RWPE1 (cell line): ENCODE results near the gene TRPC4.

Source experiments
- CTCF ChIA-PET: fragments of 350-600 bp; sonication (Branson Sonifier 250); formaldehyde crosslinking; extraction: SDS; loops from one replicate; lab custom pipeline; 2021; lab: Yijun Ruan, JAX
- POLR2A ChIA-PET: fragments of 400-600 bp; formaldehyde crosslinking; extraction: SDS; loops from one replicate; lab custom pipeline; 2020; ENCODE audit warnings: antibody characterized with exemption; ENCODE audit not compliant: low non-redundant PET; lab: Yijun Ruan, JAX
- DNase-seq: peaks from one replicate; pipeline ENCODE4 v3.0.0; 2012; ENCODE audit warnings: low spot score
- H3K27ac ChIP-seq: fragments of 450-650 bp; 2 replicates; pipeline ENCODE4 v1.5.1; 2017
- CTCF ChIP-seq: fragments of 450-650 bp; conservative IDR thresholded peaks from 2 replicates; pipeline ENCODE4 v1.5.1; 2017; ENCODE audit warnings: low read depth, mild to moderate bottlenecking

TRPC4 gene

DNA sequence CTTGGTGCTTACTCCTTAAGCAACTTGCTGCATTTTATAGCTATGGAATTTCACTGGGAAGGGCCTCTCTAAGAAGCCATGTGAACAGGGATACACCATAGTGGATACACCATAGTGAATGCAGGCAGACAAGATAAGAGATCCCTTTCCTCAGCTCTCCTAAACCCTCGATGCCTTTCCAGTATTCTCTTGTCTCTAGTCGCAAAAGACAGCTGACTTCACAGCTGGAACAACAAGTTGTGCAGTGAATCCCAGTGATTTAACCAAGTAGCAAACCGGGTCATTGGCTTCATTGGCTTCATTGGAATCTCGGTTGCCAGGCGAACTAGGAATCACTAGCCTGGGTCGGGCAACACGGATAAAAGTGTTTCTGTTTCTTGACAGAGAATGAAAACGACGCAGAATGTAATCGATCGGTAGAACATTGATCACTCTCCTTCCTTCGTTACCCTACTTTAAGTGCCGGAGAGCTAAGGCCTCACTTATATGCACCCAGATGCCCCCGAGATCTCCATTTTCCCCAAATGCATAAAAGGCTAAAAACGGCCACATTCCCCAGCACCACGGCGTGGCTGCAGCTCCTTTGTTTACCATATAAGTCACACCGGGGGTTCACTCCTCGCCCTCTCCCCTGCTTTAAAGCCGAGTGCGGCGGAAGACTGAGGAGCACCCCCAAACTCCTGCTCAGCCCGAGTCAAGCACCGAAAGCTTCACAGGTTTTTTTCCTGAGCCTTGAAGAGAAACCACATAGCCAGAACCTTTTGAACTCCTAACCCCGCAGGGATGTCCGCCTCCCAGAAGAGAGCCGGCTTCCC is 674 bp downstream of the TRPC4 start:
- ChIA-PET CTCF (interaction anchor here (1.3 to 2.2 kb wide), 3 partner anchors 178 to 482 kb away, joined by 3 to 8 read pairs (median 7); no protein-coding TSS in a partner anchor), POLR2A (no interaction called here)
- TF ChIP-seq CTCF: no peak
- no peak for DNase-seq
- H3K27ac ChIP-seq: no peak overlapping the region

DNA sequence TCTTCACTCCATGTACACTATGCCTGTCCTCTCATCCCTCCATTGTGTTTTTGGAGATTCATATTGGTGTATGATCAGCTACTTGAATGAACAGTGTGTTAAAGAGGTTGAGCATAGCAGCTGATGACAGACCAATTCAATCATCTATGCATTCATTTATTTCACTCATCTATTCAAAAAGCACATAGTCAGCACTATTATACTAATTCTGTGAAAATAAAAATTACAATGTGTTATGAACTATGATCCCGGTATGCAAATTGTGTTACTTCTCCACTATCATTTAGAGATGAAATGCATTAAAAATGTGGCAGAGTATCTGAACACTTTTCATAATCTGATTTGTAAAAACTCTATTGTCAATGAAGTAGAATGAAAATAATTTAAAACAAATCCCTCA is 5.9 kb downstream of the TRPC4 start:
- no peak overlapping the region for H3K27ac ChIP-seq
- no peak for TF ChIP-seq CTCF
- CTCF ChIA-PET: no interaction called here
- no peak for DNase-seq
- POLR2A ChIA-PET: no interaction called here

DNA sequence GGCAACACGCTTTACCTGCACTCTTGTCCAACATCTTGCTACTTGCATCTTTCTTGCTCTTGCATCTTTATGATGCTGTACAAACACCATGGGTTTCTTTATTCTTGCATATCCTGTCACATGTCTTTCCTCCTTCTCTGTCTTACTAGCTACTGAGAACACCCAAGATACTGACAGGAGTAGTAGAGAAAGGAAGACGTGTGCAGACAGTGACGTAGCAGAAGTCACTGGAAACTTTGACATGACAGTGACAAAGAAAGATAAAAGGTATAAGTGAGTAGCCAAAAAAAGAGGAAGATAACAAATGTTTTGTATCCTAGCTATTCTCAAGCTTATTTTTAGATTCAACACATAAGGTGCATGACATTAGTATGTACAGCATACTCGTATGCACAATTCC is 34.2 kb downstream of the TRPC4 start:
- DNase-seq: no peak
- ChIA-PET CTCF (interaction anchor here (0.7 kb wide), 2 partner anchors 161 to 258 kb away, joined by 3 read pairs; no protein-coding TSS in a partner anchor), POLR2A (no interaction called here)
- no peak overlapping the region for H3K27ac ChIP-seq
- TF ChIP-seq CTCF: no peak

DNA sequence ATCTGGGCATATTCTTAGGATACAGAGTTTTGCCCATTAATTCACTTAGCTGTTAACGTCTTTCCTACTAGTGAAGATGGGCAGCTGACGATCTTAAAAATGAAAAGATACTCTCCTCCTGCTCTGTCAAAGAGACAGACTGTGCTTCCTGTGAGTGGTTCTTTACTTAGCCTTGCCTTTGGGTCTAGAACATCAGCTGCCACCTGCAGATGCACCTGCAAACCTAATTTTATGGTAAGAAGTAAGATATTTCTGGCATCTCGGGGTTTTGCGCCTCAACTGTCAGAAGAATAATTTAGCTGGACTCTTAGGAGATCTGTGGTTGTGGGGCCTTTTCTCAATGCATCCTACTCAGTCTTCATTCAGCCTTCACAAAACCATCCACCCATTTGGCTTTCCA is 36.2 kb downstream of the TRPC4 start:
- H3K27ac ChIP-seq: no peak overlapping the region
- POLR2A ChIA-PET: no interaction called here
- CTCF ChIA-PET: no interaction called here
- no peak for DNase-seq
- no peak for TF ChIP-seq CTCF

- CTCF ChIA-PET: no interaction called here
- no peak for DNase-seq
- POLR2A ChIA-PET: no interaction called here
- no peak overlapping the region for H3K27ac ChIP-seq
- TF ChIP-seq CTCF: no peak
These were observed 53.3 kb downstream of the TRPC4 start for GRCh38 chr13:37816276-37816675.

DNA sequence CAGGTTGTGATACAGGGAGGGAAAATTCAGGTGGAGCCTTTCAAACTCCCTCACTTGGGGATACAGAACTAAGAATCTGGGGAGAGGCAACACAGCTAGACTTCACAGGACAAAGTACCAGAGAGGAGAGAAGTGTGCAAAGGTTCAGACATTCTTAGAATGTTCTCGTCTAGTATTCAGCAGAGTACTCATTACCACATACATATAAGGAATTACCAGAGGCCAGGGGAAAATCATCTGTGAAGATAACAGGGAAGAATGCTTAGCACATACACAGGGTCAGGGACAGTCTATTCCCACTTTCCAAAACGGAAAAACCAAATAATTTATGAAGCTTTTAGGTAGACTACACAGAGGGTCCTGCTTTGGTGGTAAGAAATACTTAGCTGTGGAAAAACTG is 58.1 kb downstream of the TRPC4 start:
- POLR2A ChIA-PET: no interaction called here

More for the DNA sequence above, 58.1 kb downstream of the TRPC4 start:
- TF ChIP-seq CTCF: no peak
- no peak overlapping the region for H3K27ac ChIP-seq
- CTCF ChIA-PET: interaction anchor here (0.6 kb wide), 1 partner anchor 926 kb away, joined by 3 read pairs; no protein-coding TSS in a partner anchor
- no peak for DNase-seq
